ENCODE measurements around the gene SLC44A4.
"Not testable (repeated sequence)": the region's sequence is repeated elsewhere in the genome, so short reads cannot be mapped to it uniquely, and the experiment has no call there.

The SLC44A4 gene

GRCh38 chr6:31851980-31852718 lies 26.6 kb downstream of the SLC44A4 start:
- DNase-seq, result not testable (repeated sequence)

GRCh38 chr6:31851485-31851832 lies 27.3 kb downstream of the SLC44A4 start:
- DNase-seq, result no peak

- DNase-seq, result no peak
These were observed 27.9 kb downstream of the SLC44A4 start for GRCh38 chr6:31850765-31851484.

GRCh38 chr6:31847276-31847978 lies 31.4 kb downstream of the SLC44A4 start:
- no peak for DNase-seq

GRCh38 chr6:31844507-31844906 lies 34.3 kb downstream of the SLC44A4 start:
- no peak for DNase-seq

- DNase-seq, result no peak
These were observed 36.7 kb downstream of the SLC44A4 start for GRCh38 chr6:31842053-31842452.

- not testable (repeated sequence) for DNase-seq
These were observed 39.0 kb downstream of the SLC44A4 start for GRCh38 chr6:31839779-31840126.

- no peak for DNase-seq
These were observed 39.8 kb downstream of the SLC44A4 start for GRCh38 chr6:31838968-31839367.

GRCh38 chr6:31838114-31838553 lies 40.7 kb downstream of the SLC44A4 start:
- DNase-seq, result not testable (repeated sequence)

- DNase-seq, result no peak
These were observed 41.3 kb downstream of the SLC44A4 start for GRCh38 chr6:31837369-31838113.

GRCh38 chr6:31836474-31837368 lies 42.1 kb downstream of the SLC44A4 start:
- DNase-seq, result no peak

- no peak for DNase-seq
These were observed 42.7 kb downstream of the SLC44A4 start for GRCh38 chr6:31836047-31836473.

GRCh38 chr6:31834367-31835250 lies 44.2 kb downstream of the SLC44A4 start:
- peak; percentile 93 for DNase-seq

GRCh38 chr6:31831350-31832215 lies 47.2 kb downstream of the SLC44A4 start:
- DNase-seq, result no peak

- DNase-seq, result no peak
These were observed 47.9 kb downstream of the SLC44A4 start for GRCh38 chr6:31830886-31831335.

GRCh38 chr6:31829633-31830283 lies 49.0 kb downstream of the SLC44A4 start:
- DNase-seq, result peak; percentile 89

GRCh38 chr6:31827286-31828079 lies 51.3 kb downstream of the SLC44A4 start, which contains the start of gene HSPA1B:
TSS of gene HSPA1B (plus strand) at chr6:31827738. CDS start at chr6:31827951, 213 bp downstream.
- peak; percentile 100 for DNase-seq

- DNase-seq, result peak; percentile 91
These were observed 52.0 kb downstream of the SLC44A4 start for GRCh38 chr6:31826793-31827285.
